Measurements from ENCODE around the gene FAM185A. TPM values are rescaled to one million over a fixed set of nuclear protein-coding genes. Genes with fewer than 3 reads are reported as not detected.
"Not testable (repeated sequence)": the region's sequence is repeated elsewhere in the genome, so short reads cannot be mapped to it uniquely, and the experiment has no call there.

The FAM185A gene
- total and polyA plus RNA-seq, 2 of the 13 experiments (the other 11 are each of a cell fraction or from before 2014, with no cell fraction given), result 5.0 to 11.6 TPM

GRCh38 chr7:102748605-102749444 is at the start of gene FAM185A (continued):
- TF ChIP-seq ZNF687 (CRISPR knock-in tag; IDR thresholded peaks at IDR 0.05) (peak; percentile 79), HNRNPLL (IDR thresholded peaks at IDR 0.05; ENCODE audit: low read depth, low read length, poor library complexity, severe bottlenecking) (peak; percentile 42), TBX3 (IDR thresholded peaks at IDR 0.05; ENCODE audit: borderline replicate concordance) (peak; percentile 86), ZNF605 (CRISPR knock-in tag; IDR thresholded peaks at IDR 0.05) (peak; percentile 19; the same call in 1 of the 2 replicates), CREB1 (IDR thresholded peaks at IDR 0.05) (peak; percentile 69), CREB1 (CRISPR knock-in tag; IDR thresholded peaks at IDR 0.05) (peak; percentile 93), ESRRA (CRISPR knock-in tag; IDR thresholded peaks at IDR 0.05; ENCODE audit: low read depth) (0 out of 2 replicates have a peak, but pooled peaks have one; percentile 28), UBTF (CRISPR knock-in tag; IDR thresholded peaks at IDR 0.05) (peak; percentile 35; the same call in 1 of the 2 replicates), TFDP1 (CRISPR knock-in tag; IDR thresholded peaks at IDR 0.05; ENCODE audit: borderline replicate concordance) (peak; percentile 83), MYC (CRISPR knock-in tag; IDR thresholded peaks at IDR 0.05; ENCODE audit: borderline replicate concordance) (peak; percentile 16; the same call in 1 of the 2 replicates), ARID4A (CRISPR knock-in tag; IDR thresholded peaks at IDR 0.05; ENCODE audit: borderline replicate concordance) (peak; percentile 75; the same call in 1 of the 2 replicates), SP1 (CRISPR knock-in tag; IDR thresholded peaks at IDR 0.05) (peak; percentile 83), KAT8 (CRISPR knock-in tag; IDR thresholded peaks at IDR 0.05) (peak; percentile 42), E2F1 (CRISPR knock-in tag; IDR thresholded peaks at IDR 0.05) (peak; percentile 79)
- TF ChIP-seq SP1 (IDR thresholded peaks at IDR 0.05), result not testable (repeated sequence)

Measured in HepG2 (cell line).